Measurements from ENCODE around the gene LENG9. TPM values are rescaled to one million over a fixed set of nuclear protein-coding genes. Genes with fewer than 3 reads are reported as not detected.
"Not testable (repeated sequence)": the region's sequence is repeated elsewhere in the genome, so short reads cannot be mapped to it uniquely, and the experiment has no call there.

Gene LENG9
- total and polyA plus RNA-seq, 4 donors = 1.8 to 13.8 (median 8.2) TPM

DNA sequence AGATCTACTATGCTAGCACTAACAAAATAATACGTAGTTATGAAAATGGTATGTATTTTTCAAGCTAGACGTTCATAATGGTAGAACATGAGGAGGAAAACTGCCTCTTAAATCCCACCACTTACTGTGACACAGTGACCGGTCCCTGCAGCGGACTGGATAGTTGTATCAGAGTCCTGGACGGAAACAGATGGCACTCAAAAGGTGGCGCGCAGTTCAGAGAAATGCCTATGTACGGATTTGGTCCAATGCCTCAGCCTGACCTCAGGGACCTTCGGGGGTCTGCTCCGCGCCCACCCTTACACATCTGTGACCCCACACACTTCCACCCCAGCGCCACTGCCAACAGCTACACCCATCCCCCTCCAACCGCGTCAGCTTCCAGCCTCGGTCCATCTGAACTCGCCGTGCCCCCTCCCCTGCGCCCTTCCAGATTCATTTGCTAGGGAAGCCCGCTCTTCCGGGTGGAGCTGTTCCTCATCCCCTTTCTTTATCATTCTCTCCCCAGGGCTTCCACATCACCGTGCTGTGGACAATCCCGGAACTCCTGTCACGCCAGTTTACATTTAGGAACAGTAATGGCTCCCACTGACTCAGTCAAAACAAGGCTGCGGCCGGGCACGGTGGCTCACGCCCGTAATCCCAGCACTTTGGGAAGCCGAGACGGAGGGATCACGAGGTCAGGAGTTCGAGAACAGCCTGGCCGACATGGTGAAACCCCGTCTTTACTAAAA lies 15.4 kb downstream of the LENG9 start:
- DNase-seq (peak; percentile 71 to 79 (median 78)), ATAC-seq (ENCODE audit: insufficient read depth, low FRiP score) (peak; percentile 13)
- 1% methylated on average over 34 of the region's 34 CpGs for WGBS, 2 donors
- Histone ChIP-seq H3K9me3 (ENCODE audit: control insufficient read depth in 4 of 4, insufficient read depth in 3 of 4, low read length in 3 of 4) (no peaks in the 10 kb centered on the region), H3K27ac (ENCODE audit: low read depth in 1 of 2, low read length in 1 of 2) (peak overlapping the region; percentile 97 to 98), H3K4me1 (ENCODE audit: control insufficient read depth in 5 of 5, insufficient read depth in 5 of 5, low read length in 5 of 5) (peaks cover 10 to 28% (median 15%) of the 10 kb centered on the region in 5 donors), H3K27me3 (ENCODE audit: control insufficient read depth in 3 of 3, insufficient read depth in 3 of 3, low read length in 2 of 3) (no peaks in the 10 kb centered on the region), H3K9ac (ENCODE audit: insufficient read depth in 1 of 2, low read length in 2 of 2) (peak overlapping the region; percentile 74 to 81), H3K36me3 (ENCODE audit: control insufficient read depth in 4 of 4, insufficient read depth in 4 of 4, low read length in 4 of 4) (peaks cover 0 to 37% (median 26%) of the 10 kb centered on the region in 4 donors), H3K4me3 (peak overlapping the region; percentile 96)
- no peak for TF ChIP-seq CTCF (IDR thresholded peaks at IDR 0.05; ENCODE audit: control extremely low read depth, extremely low read depth)

GRCh38 chr19:54446349-54446748 lies 17.2 kb downstream of the LENG9 start:
- Histone ChIP-seq H3K36me3 (ENCODE audit: control insufficient read depth in 4 of 4, insufficient read depth in 4 of 4, low read length in 4 of 4) (peaks cover 0 to 20% (median 9%) of the 10 kb centered on the region in 4 donors), H3K4me1 (ENCODE audit: control insufficient read depth in 5 of 5, insufficient read depth in 5 of 5, low read length in 5 of 5) (peaks cover 8 to 27% (median 15%) of the 10 kb centered on the region in 5 donors)
- 95% methylated on average over 15 of the region's 15 CpGs for WGBS, 2 donors
- DNase-seq; H3K4me3 ChIP-seq; H3K27me3 ChIP-seq (ENCODE audit: control insufficient read depth in 3 of 3, insufficient read depth in 3 of 3, low read length in 2 of 3); H3K9ac ChIP-seq (ENCODE audit: insufficient read depth in 1 of 2, low read length in 2 of 2); ATAC-seq (ENCODE audit: insufficient read depth, low FRiP score); H3K27ac ChIP-seq (ENCODE audit: low read depth in 1 of 2, low read length in 1 of 2); H3K9me3 ChIP-seq (ENCODE audit: control insufficient read depth in 4 of 4, insufficient read depth in 3 of 4, low read length in 3 of 4): not testable (repeated sequence)

- TF ChIP-seq CTCF (IDR thresholded peaks at IDR 0.05; ENCODE audit: control extremely low read depth, extremely low read depth) = no peak
- ATAC-seq (ENCODE audit: insufficient read depth, low FRiP score) = no peak
- Histone ChIP-seq H3K36me3 (ENCODE audit: control insufficient read depth in 4 of 4, insufficient read depth in 4 of 4, low read length in 4 of 4) (peaks cover 0 to 8% (median 7%) of the 10 kb centered on the region in 4 donors), H3K9ac (ENCODE audit: insufficient read depth in 1 of 2, low read length in 2 of 2) (no peak overlapping the region), H3K27me3 (ENCODE audit: control insufficient read depth in 3 of 3, insufficient read depth in 3 of 3, low read length in 2 of 3) (no peaks in the 10 kb centered on the region), H3K4me3 (no peak overlapping the region), H3K4me1 (ENCODE audit: control insufficient read depth in 5 of 5, insufficient read depth in 5 of 5, low read length in 5 of 5) (peaks cover 3 to 11% (median 4%) of the 10 kb centered on the region in 5 donors), H3K27ac (ENCODE audit: low read depth in 1 of 2, low read length in 1 of 2) (no peak overlapping the region), H3K9me3 (ENCODE audit: control insufficient read depth in 4 of 4, insufficient read depth in 3 of 4, low read length in 3 of 4) (no peaks in the 10 kb centered on the region)
- no peak for DNase-seq
- 87 to 91% methylated on average over 7 of the region's 7 CpGs for WGBS, 2 donors
These were observed 18.8 kb downstream of the LENG9 start for GRCh38 chr19:54444737-54445136.

GRCh38 chr19:54440641-54441040 lies 22.9 kb downstream of the LENG9 start:
- Histone ChIP-seq H3K36me3 (ENCODE audit: control insufficient read depth in 4 of 4, insufficient read depth in 4 of 4, low read length in 4 of 4) (peaks cover 0 to 9% (median 8%) of the 10 kb centered on the region in 4 donors), H3K4me1 (ENCODE audit: control insufficient read depth in 5 of 5, insufficient read depth in 5 of 5, low read length in 5 of 5) (peaks cover 0 to 13% (median 0%) of the 10 kb centered on the region in 5 donors), H3K4me3 (no peak overlapping the region), H3K9ac (ENCODE audit: insufficient read depth in 1 of 2, low read length in 2 of 2) (no peak overlapping the region), H3K27ac (ENCODE audit: low read depth in 1 of 2, low read length in 1 of 2) (no peak overlapping the region), H3K27me3 (ENCODE audit: control insufficient read depth in 3 of 3, insufficient read depth in 3 of 3, low read length in 2 of 3) (no peaks in the 10 kb centered on the region), H3K9me3 (ENCODE audit: control insufficient read depth in 4 of 4, insufficient read depth in 3 of 4, low read length in 3 of 4) (no peaks in the 10 kb centered on the region)
- no peak for TF ChIP-seq CTCF (IDR thresholded peaks at IDR 0.05; ENCODE audit: control extremely low read depth, extremely low read depth)
- DNase-seq (no peak), ATAC-seq (ENCODE audit: insufficient read depth, low FRiP score) (no peak)
- 90 to 93% methylated on average over 5 of the region's 5 CpGs for WGBS, 2 donors
